Testis (tissue), 3 donors: Measurements from ENCODE around the gene ZNF554. TPM values are rescaled to one million over a fixed set of nuclear protein-coding genes. Genes with fewer than 3 reads are reported as not detected.
"Not testable (repeated sequence)": the region's sequence is repeated elsewhere in the genome, so short reads cannot be mapped to it uniquely, and the experiment has no call there.

Experiments used
- DNase-seq: peaks from one replicate; pipeline ENCODE4 v3.0.0-alpha.2; 2019
- H3K27ac ChIP-seq, 2 donors: fragments of 200-600 bp; sonication (generic); one replicate each; pipeline ENCODE4 v1.5.1; 2019
- H3K27me3 ChIP-seq: fragments of 200-600 bp; sonication (generic); one replicate; pipeline ENCODE4 v1.5.1; 2019
- H3K36me3 ChIP-seq: fragments of 200-600 bp; sonication (generic); one replicate; pipeline ENCODE4 v1.5.1; 2017; ENCODE audit warnings: low read depth; ENCODE audit errors: missing control alignments
- H3K4me1 ChIP-seq: fragments of 200-600 bp; sonication (generic); one replicate; pipeline ENCODE4 v1.5.1; 2019
- H3K4me3 ChIP-seq, 2 donors: fragments of 200-600 bp; sonication (generic); one replicate each; pipeline ENCODE4 v1.5.1; 2017 to 2019
- H3K9me3 ChIP-seq: fragments of 200-600 bp; sonication (generic); one replicate; pipeline ENCODE4 v1.5.1; 2017
- CTCF ChIP-seq, 3 experiments: fragments of 450-650 bp in 2 of 3; fragments of 200-600 bp in 1 of 3; sonication (generic) in 1 of 3; IDR thresholded peaks; one replicate each; pipeline ENCODE4 v1.5.1; 2016 to 2019; ENCODE audit warnings: antibody characterized with exemption in 3 of 3, mild to moderate bottlenecking in 2 of 3, moderate library complexity in 1 of 3
- POLR2A ChIP-seq: fragments of 450-650 bp; IDR thresholded peaks from one replicate; pipeline ENCODE4 v1.6.1; 2017; ENCODE audit warnings: antibody characterized with exemption, mild to moderate bottlenecking, moderate library complexity
- WGBS, 2 donors: methylation state at CpG; one replicate each; pipeline ENCODE4 v1.1.5; 2018; 5-methylcytosine and 5-hydroxymethylcytosine counted together
- intact Hi-C: fragments of 100-400 bp; cut with DNase I; formaldehyde crosslinking; loops from one replicate; pipeline ENCODE4 v1.15.1; 2023; ENCODE audit warnings: low total_unique reads
- polyA plus RNA-seq: library from polyadenylated mRNA; stranded (reverse); fragments of 350-450 nt; fragmentation: Illumina TruSeq; extraction: RNeasy Lipid Tissue Mini Kit (QIAGEN cat#74804); gene quantifications from one replicate; pipeline ENCODE4 v1.2.3, GENCODE V29; 2014; ENCODE audit warnings: low read depth, low replicate concordance; ENCODE audit not compliant: insufficient read depth
- total RNA-seq, 2 donors: library from RNA; depleted of rRNA; stranded (reverse); fragments of >200 nt; gene quantifications; one replicate each; pipeline ENCODE4 v1.2.3, GENCODE V29; 2016

Gene ZNF554
- total and polyA plus RNA-seq, 3 donors from 2014 or later, result 6.9 to 9.4 (median 9.3) TPM

- Histone ChIP-seq H3K4me3 (no peak overlapping the region), H3K36me3 (no peaks in the 10 kb centered on the region), H3K9me3 (no peaks in the 10 kb centered on the region), H3K4me1 (no peaks in the 10 kb centered on the region), H3K27me3 (no peaks in the 10 kb centered on the region), H3K27ac (no peak overlapping the region)
- WGBS, 2 donors, result 89 to 91% methylated on average over 17 to 35 of the region's 35 CpGs
- TF ChIP-seq CTCF (IDR thresholded peaks at IDR 0.05), result no peak
- DNase-seq, result no peak
- intact Hi-C loops, result no loop called here
Observed at GRCh38 chr19:2813235-2814160, 6.2 kb upstream of the ZNF554 start.

GRCh38 chr19:2814426-2814825, 5.2 kb upstream of the ZNF554 start:
- no peak for DNase-seq
- Histone ChIP-seq H3K27me3 (no peaks in the 10 kb centered on the region), H3K9me3 (no peaks in the 10 kb centered on the region), H3K4me3 (no peak overlapping the region), H3K27ac (no peak overlapping the region), H3K36me3 (no peaks in the 10 kb centered on the region), H3K4me1 (no peaks in the 10 kb centered on the region)
- intact Hi-C loops, result no loop called here
- 94 to 100% methylated on average over 1 to 11 of the region's 11 CpGs for WGBS, 2 donors
- TF ChIP-seq POLR2A (no peak), CTCF (IDR thresholded peaks at IDR 0.05) (no peak)

- 90 to 96% methylated on average over 8 to 13 of the region's 13 CpGs for whole genome bisulfite sequencing, 2 donors
- H3K9me3 ChIP-seq, result no peaks in the 10 kb centered on the region
- no peaks in the 10 kb centered on the region for H3K4me1 ChIP-seq
- H3K27me3 ChIP-seq, result no peaks in the 10 kb centered on the region
- H3K4me3 ChIP-seq, result no peak overlapping the region
- TF ChIP-seq POLR2A (no peak), CTCF (IDR thresholded peaks at IDR 0.05) (no peak)
- no peak overlapping the region for H3K27ac ChIP-seq
- intact Hi-C loops, result no loop called here
- no peaks in the 10 kb centered on the region for H3K36me3 ChIP-seq
- DNase-seq, result no peak
Observed at GRCh38 chr19:2815191-2815614, 4.5 kb upstream of the ZNF554 start.

GRCh38 chr19:2815923-2816322, 3.7 kb upstream of the ZNF554 start:
- H3K9me3 ChIP-seq, result no peaks in the 10 kb centered on the region
- H3K4me1 ChIP-seq, result peaks cover 2% of the 10 kb centered on the region
- whole genome bisulfite sequencing, 2 donors, result 81 to 85% methylated on average over 4 to 15 of the region's 15 CpGs
- no peaks in the 10 kb centered on the region for H3K27me3 ChIP-seq
- no peaks in the 10 kb centered on the region for H3K36me3 ChIP-seq
- DNase-seq, result no peak
- intact Hi-C loops, result no loop called here
- H3K4me3 ChIP-seq, result no peak overlapping the region
- H3K27ac ChIP-seq, result no peak overlapping the region
- TF ChIP-seq POLR2A (no peak), CTCF (IDR thresholded peaks at IDR 0.05) (no peak)

- no peaks in the 10 kb centered on the region for H3K27me3 ChIP-seq
- H3K9me3 ChIP-seq, result no peaks in the 10 kb centered on the region
- no peaks in the 10 kb centered on the region for H3K36me3 ChIP-seq
- intact Hi-C loops, result no loop called here
- TF ChIP-seq POLR2A, result no peak
- TF ChIP-seq CTCF (IDR thresholded peaks at IDR 0.05), result no peak
- no peak overlapping the region for H3K4me3 ChIP-seq
- no peak for DNase-seq
- no peak overlapping the region for H3K27ac ChIP-seq
- WGBS, 2 donors, result 83 to 86% methylated on average over 16 of the region's 16 CpGs
- H3K4me1 ChIP-seq, result peaks cover 2% of the 10 kb centered on the region
Observed at GRCh38 chr19:2816641-2817040, 3.0 kb upstream of the ZNF554 start.

- H3K36me3 ChIP-seq, H3K27me3 ChIP-seq, H3K27ac ChIP-seq, H3K4me3 ChIP-seq, H3K9me3 ChIP-seq, intact Hi-C loops, H3K4me1 ChIP-seq: not testable (repeated sequence)
- 47 to 61% methylated on average over 22 of the region's 22 CpGs for WGBS, 2 donors
- peak; percentile 79 for DNase-seq
Observed at GRCh38 chr19:2817237-2817829, 2.3 kb upstream of the ZNF554 start.
